ENCODE results near the gene OR6P1.

Gene OR6P1

GRCh38 chr1:158521666-158522058, 48.7 kb downstream of the OR6P1 start:
- CTCF ChIA-PET, result interaction anchor here (0.8 to 1.0 kb wide), 2 partner anchors 27 to 547 kb away, joined by 3 read pairs; no protein-coding TSS in a partner anchor
- POLR2A ChIA-PET, result no interaction called here
- TF ChIP-seq, protein P1, sequence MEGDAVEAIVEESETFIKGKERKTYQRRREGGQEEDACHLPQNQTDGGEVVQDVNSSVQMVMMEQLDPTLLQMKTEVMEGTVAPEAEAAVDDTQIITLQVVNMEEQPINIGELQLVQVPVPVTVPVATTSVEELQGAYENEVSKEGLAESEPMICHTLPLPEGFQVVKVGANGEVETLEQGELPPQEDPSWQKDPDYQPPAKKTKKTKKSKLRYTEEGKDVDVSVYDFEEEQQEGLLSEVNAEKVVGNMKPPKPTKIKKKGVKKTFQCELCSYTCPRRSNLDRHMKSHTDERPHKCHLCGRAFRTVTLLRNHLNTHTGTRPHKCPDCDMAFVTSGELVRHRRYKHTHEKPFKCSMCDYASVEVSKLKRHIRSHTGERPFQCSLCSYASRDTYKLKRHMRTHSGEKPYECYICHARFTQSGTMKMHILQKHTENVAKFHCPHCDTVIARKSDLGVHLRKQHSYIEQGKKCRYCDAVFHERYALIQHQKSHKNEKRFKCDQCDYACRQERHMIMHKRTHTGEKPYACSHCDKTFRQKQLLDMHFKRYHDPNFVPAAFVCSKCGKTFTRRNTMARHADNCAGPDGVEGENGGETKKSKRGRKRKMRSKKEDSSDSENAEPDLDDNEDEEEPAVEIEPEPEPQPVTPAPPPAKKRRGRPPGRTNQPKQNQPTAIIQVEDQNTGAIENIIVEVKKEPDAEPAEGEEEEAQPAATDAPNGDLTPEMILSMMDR (IDR thresholded peaks at IDR 0.05; ENCODE audit: control extremely low read depth, extremely low read depth, low read depth, missing control alignments), result no peak

DNA sequence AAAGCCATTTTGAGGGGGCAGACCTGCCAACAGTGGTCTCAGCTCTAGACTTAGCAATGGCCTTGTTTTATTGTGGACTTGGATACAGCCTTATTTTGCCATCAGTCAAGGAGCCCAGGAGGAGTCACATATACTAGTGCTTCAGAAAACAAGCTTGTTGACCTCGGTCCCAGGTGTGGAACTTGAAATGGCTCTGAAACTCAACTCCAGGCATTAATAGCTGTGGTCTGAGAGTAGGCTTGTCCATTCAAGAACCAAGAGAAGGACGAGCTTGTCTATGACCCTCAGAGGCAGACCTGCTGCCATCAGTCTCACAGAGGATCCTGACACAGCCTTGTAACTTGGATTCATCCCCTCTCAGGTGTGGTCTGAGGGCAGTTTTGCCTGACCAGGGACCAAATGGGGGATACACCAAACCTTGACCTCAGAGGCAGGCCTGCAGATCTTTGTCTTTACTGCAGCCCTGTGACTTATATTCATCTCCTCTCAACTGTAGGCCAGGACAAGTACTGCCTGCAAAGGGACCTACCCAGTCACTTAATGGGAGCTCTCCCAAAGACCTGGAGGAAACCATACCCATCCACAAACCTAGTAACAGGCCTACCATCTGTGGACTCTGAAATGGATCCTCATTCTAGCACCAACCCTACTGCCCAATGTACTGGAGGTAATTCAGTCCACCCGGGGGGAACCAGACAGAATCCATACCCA, 49.3 kb downstream of the OR6P1 start:
- DNase-seq (ENCODE audit: extremely low spot score), result no peak
- ChIA-PET CTCF (interaction anchor here (0.8 to 1.0 kb wide), 2 partner anchors 27 to 548 kb away, joined by 3 read pairs; no protein-coding TSS in a partner anchor), POLR2A (no interaction called here)
- TF ChIP-seq, protein P1 (IDR thresholded peaks at IDR 0.05; ENCODE audit: control extremely low read depth, extremely low read depth, low read depth, missing control alignments), result no peak

More at GRCh38 chr1:158521666-158522058, 48.7 kb downstream of the OR6P1 start:
- DNase-seq (ENCODE audit: extremely low spot score), result no peak

GRCh38 chr1:158520021-158520420, 50.4 kb downstream of the OR6P1 start:
- ChIA-PET CTCF (no interaction called here), POLR2A (no interaction called here)
- no peak for DNase-seq (ENCODE audit: extremely low spot score)
- TF ChIP-seq, protein P1 (IDR thresholded peaks at IDR 0.05; ENCODE audit: control extremely low read depth, extremely low read depth, low read depth, missing control alignments), result no peak

- no peak for DNase-seq (ENCODE audit: extremely low spot score)
- TF ChIP-seq, protein P1 (IDR thresholded peaks at IDR 0.05; ENCODE audit: control extremely low read depth, extremely low read depth, low read depth, missing control alignments), result no peak
- ChIA-PET CTCF (no interaction called here), POLR2A (no interaction called here)
Measured at GRCh38 chr1:158516966-158517365, 53.4 kb downstream of the OR6P1 start.

Measured in GM10248 (cell line).